Right cardiac atrium (tissue), 5 donors: ENCODE data around the gene MYL3. TPM values are rescaled to one million over a fixed set of nuclear protein-coding genes. Genes with fewer than 3 reads are reported as not detected.
"Not testable (repeated sequence)": the region's sequence is repeated elsewhere in the genome, so short reads cannot be mapped to it uniquely, and the experiment has no call there.

Experiments used
- ATAC-seq, 2 donors: fragments of 200-7000 bp; cut with Tn5 transposase; one replicate each; pipeline versions ENCODE4 v1.8.0 to v1.9.1; 2020; ENCODE audit warnings: moderate library complexity in 2 of 2, mild to moderate bottlenecking in 1 of 2
- DNase-seq, 3 donors: peaks; one replicate each; pipeline ENCODE4 v3.0.0-alpha.2; 2020
- H3K27ac ChIP-seq: one replicate; pipeline ENCODE4 v1.5.1; 2013; ENCODE audit warnings: mild to moderate bottlenecking, low read length, control low read depth, moderate library complexity
- H3K27me3 ChIP-seq: one replicate; pipeline ENCODE4 v1.6.1; 2013; ENCODE audit not compliant: control insufficient read depth, insufficient read depth
- H3K4me1 ChIP-seq: one replicate; pipeline ENCODE4 v1.6.1; 2013; ENCODE audit warnings: low read length; ENCODE audit not compliant: control insufficient read depth, insufficient read depth
- H3K4me3 ChIP-seq: one replicate; pipeline ENCODE4 v1.5.1; 2013; ENCODE audit warnings: low read length, control low read depth
- H3K9me3 ChIP-seq: one replicate; pipeline ENCODE4 v1.6.1; 2013; ENCODE audit warnings: low read length; ENCODE audit not compliant: control insufficient read depth
- WGBS: extraction: QIAGEN DNeasy Blood & Tissue Kit; methylation state at CpG from one replicate; pipeline ENCODE4 v1.1.7; 2013; 5-methylcytosine and 5-hydroxymethylcytosine counted together
- intact Hi-C, 4 donors: fragments of 100-400 bp; cut with DNase I; formaldehyde crosslinking; loops; one replicate each; pipeline versions ENCODE4 v1.11.0 to v1.14.0; 2022 to 2023
- long read RNA-seq, 4 donors: library from polyadenylated mRNA; unstranded; transcript quantifications; one replicate each; pipeline ENCODE4 v2.0.0, GENCODE V29; 2020 to 2021
- polyA plus RNA-seq: library from polyadenylated mRNA; stranded (reverse); fragments of 200-250 nt; gene quantifications from one replicate; pipeline ENCODE4 v1.2.3, GENCODE V29; 2013
- total RNA-seq, 4 donors: library from RNA; stranded (reverse); fragmentation: NEBNext Ultra II Directional; extraction: Animal tissue kit (Norgen Biotek cat#: 25700); gene quantifications; one replicate each; pipeline ENCODE4 v1.2.1, GENCODE V29; 2021
- donor health status: healthy with polysubstance abuse.
- donor health status: DM: no; HTN: yes; CAD: no.
- donor health status: DM: no; HTN: no; CAD: no.
- donor health status: DM: no; HTN: yes; CAD: no; lungs with severe emphysema.
- donor health status: DM: yes; HTN: yes; CAD: no.

Gene MYL3
- 100 to 1,000 TPM in 3 of 4 donors, 10 to 100 TPM in 1; 42.7 to 442 (median 293) TPM for total RNA-seq
- polyA plus RNA-seq, result 1,012 TPM
- long read RNA-seq, donor 1, transcript MYL3-202 (6 exons, 1,012 nt), result minor isoform, 20 of 170 reads
- long read RNA-seq, donor 1, transcript MYL3-201 (7 exons, 924 nt), result major isoform, 114 of 170 reads
- long read RNA-seq, donor 1, partial matches to known transcripts, result 7 of 170 reads
- long read RNA-seq, donor 1, other reads (novel, unspliced or antisense), result 29 of 170 reads
- long read RNA-seq, donor 2, transcript MYL3-201 (7 exons, 924 nt), result major isoform, 106 of 150 reads
- long read RNA-seq, donor 2, transcript MYL3-202 (6 exons, 1,012 nt), result minor isoform, 23 of 150 reads
- long read RNA-seq, donor 2, partial matches to known transcripts, result 14 of 150 reads
- long read RNA-seq, donor 2, other reads (novel, unspliced or antisense), result 7 of 150 reads
- long read RNA-seq, donor 3, transcript MYL3-201 (7 exons, 924 nt), result major isoform, 54 of 115 reads
- long read RNA-seq, donor 3, transcript MYL3-202 (6 exons, 1,012 nt), result minor isoform, 24 of 115 reads
- long read RNA-seq, donor 3, partial matches to known transcripts, result 8 of 115 reads
- long read RNA-seq, donor 3, other reads (novel, unspliced or antisense), result 29 of 115 reads
- long read RNA-seq, donor 4, transcript MYL3-201 (7 exons, 924 nt), result major isoform, 15 of 17 reads
- long read RNA-seq, donor 4, partial matches to known transcripts, result 1 of 17 reads
- long read RNA-seq, donor 4, other reads (novel, unspliced or antisense), result 0 of 17 reads

GRCh38 chr3:46863261-46863782 is at the start of gene MYL3:
MYL3 (minus strand) TSS chr3:46863444; CDS start chr3:46863390, 54 bp downstream.
- WGBS, result 84% methylated on average over 7 of the region's 7 CpGs
- H3K27ac ChIP-seq, result peak within 1 kb of the TSS; percentile 71
- DNase-seq (peak; percentile 6 to 33 (median 32)), ATAC-seq (peak in 1 of 2 donors; percentile 2)
- no peaks in the 10 kb centered on the region for H3K27me3 ChIP-seq
- peaks cover 18% of the 10 kb centered on the region for H3K4me1 ChIP-seq
- H3K4me3 ChIP-seq, result peak within 1 kb of the TSS; percentile 11
- H3K9me3 ChIP-seq, result no peaks in the 10 kb centered on the region
- intact Hi-C loops, result loop anchor here in 2 of 4 donors (5.0 to 10.0 kb wide), 2 partner anchors 34 to 159 kb away; partner anchors contain the start of gene TMIE (in 1 of the 2)

GRCh38 chr3:46912986-46913385 is 49.7 kb upstream of the MYL3 start:
- WGBS, result 96% methylated on average over 3 of the region's 3 CpGs
- no peak for ATAC-seq
- no peaks in the 10 kb centered on the region for H3K27me3 ChIP-seq
- H3K4me1 ChIP-seq, result peaks cover 9% of the 10 kb centered on the region
- DNase-seq, result no peak
- intact Hi-C loops, result no loop called here
- H3K9me3 ChIP-seq, result no peaks in the 10 kb centered on the region
- H3K27ac ChIP-seq, result no peak overlapping the region
- H3K4me3 ChIP-seq, result no peak overlapping the region

GRCh38 chr3:46910914-46911313 is 47.7 kb upstream of the MYL3 start:
- intact Hi-C loops, ATAC-seq, H3K27me3 ChIP-seq, H3K9me3 ChIP-seq, H3K4me3 ChIP-seq, H3K27ac ChIP-seq, H3K4me1 ChIP-seq: not testable (repeated sequence)
- WGBS, result 90% methylated on average over 10 of the region's 10 CpGs
- peak in 2 of 3 donors; percentile 19 to 20 for DNase-seq

- intact Hi-C loops, result no loop called here
- DNase-seq, result peak in 2 of 3 donors; percentile 18 to 48
- 77% methylated on average over 6 of the region's 6 CpGs for WGBS
Measured at GRCh38 chr3:46910166-46910760, 47.0 kb upstream of the MYL3 start.

GRCh38 chr3:46909535-46910161 is 46.4 kb upstream of the MYL3 start:
- Histone ChIP-seq H3K27ac (no peak overlapping the region), H3K9me3 (no peaks in the 10 kb centered on the region), H3K4me3 (no peak overlapping the region), H3K27me3 (no peaks in the 10 kb centered on the region), H3K4me1 (peaks cover 9% of the 10 kb centered on the region)
- WGBS, result 18% methylated on average over 18 of the region's 18 CpGs
- peak; percentile 88 to 94 (median 93) for DNase-seq
- intact Hi-C loops, result loop anchor here in 2 of 4 donors (2.0 to 5.0 kb wide), 2 partner anchors 205 to 207 kb away; partner anchors contain the start of gene TMIE (in 1 of the 2)
- ATAC-seq, result peak; percentile 72 to 79

More at GRCh38 chr3:46910166-46910760, 47.0 kb upstream of the MYL3 start:
- H3K9me3 ChIP-seq, result no peaks in the 10 kb centered on the region
- peaks cover 9% of the 10 kb centered on the region for H3K4me1 ChIP-seq
- H3K4me3 ChIP-seq, result no peak overlapping the region
- ATAC-seq, result peak in 1 of 2 donors; percentile 0
- no peak overlapping the region for H3K27ac ChIP-seq
- H3K27me3 ChIP-seq, result no peaks in the 10 kb centered on the region

- intact Hi-C loops, result loop anchor here in 2 of 4 donors (2.0 to 5.0 kb wide), 2 partner anchors 204 to 207 kb away; partner anchors contain the start of gene TMIE (in 1 of the 2)
- WGBS, result 39% methylated on average over 8 of the region's 8 CpGs
- Histone ChIP-seq H3K4me3 (no peak overlapping the region), H3K27me3 (no peaks in the 10 kb centered on the region), H3K4me1 (peaks cover 9% of the 10 kb centered on the region), H3K27ac (no peak overlapping the region), H3K9me3 (no peaks in the 10 kb centered on the region)
- DNase-seq (peak in 2 of 3 donors; percentile 74 to 78), ATAC-seq (peak; percentile 5)
Measured at GRCh38 chr3:46908986-46909534, 45.8 kb upstream of the MYL3 start.

GRCh38 chr3:46908294-46908985 is 45.2 kb upstream of the MYL3 start:
- Histone ChIP-seq H3K27ac (no peak overlapping the region), H3K4me1 (peaks cover 5% of the 10 kb centered on the region), H3K9me3 (no peaks in the 10 kb centered on the region), H3K27me3 (no peaks in the 10 kb centered on the region), H3K4me3 (no peak overlapping the region)
- intact Hi-C loops, result loop anchor here in 2 of 4 donors (2.0 to 5.0 kb wide), 2 partner anchors 204 to 206 kb away; partner anchors contain the start of gene TMIE (in 1 of the 2)
- WGBS, result 42% methylated on average over 24 of the region's 24 CpGs
- ATAC-seq (peak; percentile 37 to 68), DNase-seq (peak; percentile 53 to 91 (median 89))

- DNase-seq (no peak), ATAC-seq (no peak)
- intact Hi-C loops, result loop anchor here in 2 of 4 donors (2.0 to 5.0 kb wide), 2 partner anchors 203 to 206 kb away; partner anchors contain the start of gene TMIE (in 1 of the 2)
- H3K9me3 ChIP-seq, result no peaks in the 10 kb centered on the region
- WGBS, result 40% methylated on average over 1 of the region's 1 CpG
- peaks cover 4% of the 10 kb centered on the region for H3K4me1 ChIP-seq
- no peaks in the 10 kb centered on the region for H3K27me3 ChIP-seq
- no peak overlapping the region for H3K27ac ChIP-seq
- no peak overlapping the region for H3K4me3 ChIP-seq
Measured at GRCh38 chr3:46907960-46908293, 44.7 kb upstream of the MYL3 start.

GRCh38 chr3:46907271-46907670 is 44.0 kb upstream of the MYL3 start:
- DNase-seq (peak in 2 of 3 donors; percentile 43 to 46), ATAC-seq (no peak)
- no peaks in the 10 kb centered on the region for H3K9me3 ChIP-seq
- 83% methylated on average over 12 of the region's 12 CpGs for WGBS
- no peak overlapping the region for H3K4me3 ChIP-seq
- H3K4me1 ChIP-seq, result peaks cover 4% of the 10 kb centered on the region
- H3K27me3 ChIP-seq, result no peaks in the 10 kb centered on the region
- intact Hi-C loops, result loop anchor here in 1 of 4 donors (5.0 kb wide), 1 partner anchor 205 kb away; the partner anchor contains the start of gene TMIE
- H3K27ac ChIP-seq, result no peak overlapping the region
